SU-DHL-6 (cell line): ENCODE data around the gene SLC25A45.

Experiments
- EZH2phosphoT487 ChIP-seq: fragments of 200-600 bp; sonication (generic), shearing (Covaris generic); conservative IDR thresholded peaks from 2 replicates; pipeline ENCODE4 v1.6.1; 2018; ENCODE audit warnings: mild to moderate bottlenecking, antibody characterized with exemption, low read length, moderate library complexity, mixed read lengths
- TF ChIP-seq, protein P1 (sequence below): fragments of 200-600 bp; sonication (generic); IDR thresholded peaks from one replicate; pipeline ENCODE4 v1.5.1; 2017; ENCODE audit warnings: antibody characterized with exemption, mild to moderate bottlenecking, low read length, moderate library complexity; ENCODE audit not compliant: insufficient read depth, poor library complexity, severe bottlenecking

- no peak for TF ChIP-seq EZH2phosphoT487
- TF ChIP-seq, protein P1, sequence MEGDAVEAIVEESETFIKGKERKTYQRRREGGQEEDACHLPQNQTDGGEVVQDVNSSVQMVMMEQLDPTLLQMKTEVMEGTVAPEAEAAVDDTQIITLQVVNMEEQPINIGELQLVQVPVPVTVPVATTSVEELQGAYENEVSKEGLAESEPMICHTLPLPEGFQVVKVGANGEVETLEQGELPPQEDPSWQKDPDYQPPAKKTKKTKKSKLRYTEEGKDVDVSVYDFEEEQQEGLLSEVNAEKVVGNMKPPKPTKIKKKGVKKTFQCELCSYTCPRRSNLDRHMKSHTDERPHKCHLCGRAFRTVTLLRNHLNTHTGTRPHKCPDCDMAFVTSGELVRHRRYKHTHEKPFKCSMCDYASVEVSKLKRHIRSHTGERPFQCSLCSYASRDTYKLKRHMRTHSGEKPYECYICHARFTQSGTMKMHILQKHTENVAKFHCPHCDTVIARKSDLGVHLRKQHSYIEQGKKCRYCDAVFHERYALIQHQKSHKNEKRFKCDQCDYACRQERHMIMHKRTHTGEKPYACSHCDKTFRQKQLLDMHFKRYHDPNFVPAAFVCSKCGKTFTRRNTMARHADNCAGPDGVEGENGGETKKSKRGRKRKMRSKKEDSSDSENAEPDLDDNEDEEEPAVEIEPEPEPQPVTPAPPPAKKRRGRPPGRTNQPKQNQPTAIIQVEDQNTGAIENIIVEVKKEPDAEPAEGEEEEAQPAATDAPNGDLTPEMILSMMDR = no peak
Measured at GRCh38 chr11:65416841-65417701, 34.6 kb upstream of the SLC25A45 start.
